Keratinocyte (primary cell): ENCODE results near the gene ACTR1B. TPM values are rescaled to one million over a fixed set of nuclear protein-coding genes. Genes with fewer than 3 reads are reported as not detected.

ENCODE experiments used
- DNase-seq: peaks from one replicate; pipeline ENCODE4 v3.0.0-alpha.2; 2011; ENCODE audit warnings: low read depth, missing footprints, low spot score
- FAIRE-seq: peaks from 2 replicates; lab custom pipeline; 2011; peaks lifted over from hg19 to GRCh38; lab: Jason Lieb, UNC
- H2AFZ ChIP-seq: 2 replicates; pipeline ENCODE4 v1.6.0; 2012; ENCODE audit warnings: low read length, control low read depth, inconsistent platforms; ENCODE audit not compliant: control insufficient read depth
- H3K27ac ChIP-seq: 2 replicates; pipeline ENCODE4 v1.5.1; 2011; ENCODE audit warnings: low read length; ENCODE audit not compliant: control insufficient read depth, insufficient read depth
- H3K27me3 ChIP-seq: 3 replicates; pipeline ENCODE4 v1.6.0; 2011; ENCODE audit warnings: low read length; ENCODE audit not compliant: control insufficient read depth, insufficient read depth; ENCODE audit errors: extremely low read depth
- H3K36me3 ChIP-seq, 2 experiments: 2 replicates in 1 of 2; 3 replicates in 1 of 2; pipeline ENCODE4 v1.5.1; 2011; ENCODE audit warnings: low read length in 2 of 2, mild to moderate bottlenecking in 1 of 2; ENCODE audit not compliant: control insufficient read depth in 2 of 2, insufficient read depth in 2 of 2; ENCODE audit errors: extremely low read depth in 1 of 2
- H3K4me1 ChIP-seq: 3 replicates; pipeline ENCODE4 v1.5.1; 2011; ENCODE audit warnings: low read length; ENCODE audit not compliant: control insufficient read depth, insufficient read depth; ENCODE audit errors: extremely low read depth
- H3K4me2 ChIP-seq: 3 replicates; pipeline ENCODE4 v1.6.0; 2011; ENCODE audit warnings: low read depth, low read length; ENCODE audit not compliant: control insufficient read depth, insufficient read depth; ENCODE audit errors: extremely low read depth
- H3K4me3 ChIP-seq, 3 experiments: fragments of 200-600 bp in 1 of 3; sonication (generic) in 1 of 3; 2 replicates in 2 of 3; 3 replicates in 1 of 3; pipeline ENCODE4 v1.5.1; 2011 to 2016; ENCODE audit warnings: low read length in 3 of 3, mild to moderate bottlenecking in 3 of 3, control low read depth in 2 of 3, inconsistent platforms in 1 of 3, low read depth in 1 of 3, mixed read lengths in 1 of 3, mixed run types in 1 of 3, moderate library complexity in 1 of 3; ENCODE audit not compliant: control insufficient read depth in 2 of 3, insufficient read depth in 2 of 3; ENCODE audit errors: extremely low read depth in 1 of 3
- H3K79me2 ChIP-seq: 2 replicates; pipeline ENCODE4 v1.6.0; 2012; ENCODE audit warnings: low read length; ENCODE audit not compliant: control insufficient read depth, insufficient read depth
- H3K9ac ChIP-seq: 3 replicates; pipeline ENCODE4 v1.6.0; 2011; ENCODE audit warnings: low read length; ENCODE audit not compliant: control insufficient read depth, insufficient read depth; ENCODE audit errors: extremely low read depth
- H3K9me1 ChIP-seq: 3 replicates; pipeline ENCODE4 v1.6.0; 2011; ENCODE audit warnings: low read length; ENCODE audit not compliant: control insufficient read depth, insufficient read depth; ENCODE audit errors: extremely low read depth
- H3K9me3 ChIP-seq: 2 replicates; pipeline ENCODE4 v1.5.1; 2012; ENCODE audit warnings: low read depth, low read length; ENCODE audit not compliant: control insufficient read depth
- H4K20me1 ChIP-seq: 3 replicates; pipeline ENCODE4 v1.6.0; 2011; ENCODE audit warnings: low read length; ENCODE audit not compliant: control insufficient read depth, insufficient read depth; ENCODE audit errors: extremely low read depth
- EZH2 ChIP-seq: IDR thresholded peaks from one replicate; pipeline ENCODE4 v1.6.1; 2012; ENCODE audit warnings: inconsistent platforms, mild to moderate bottlenecking, low read length, moderate library complexity
- dilution Hi-C: fragments of 300-500 bp; cut with MboI; formaldehyde crosslinking; loops from one replicate; pipeline ENCODE4 v1.7.0; 2020; ENCODE audit warnings: low sequenced_read_pairs; ENCODE audit not compliant: extremely low pct_ligation_motif_present
- polyA plus RNA-seq, 5 experiments: library from polyadenylated mRNA; depleted of rRNA in 3 of 5; stranded (reverse) in 3 of 5; stranded (forward) in 1 of 5; unstranded in 1 of 5; fragments of >200 nt; gene quantifications; 1 replicate in 1 of 5; 2 replicates in 3 of 5; 3 replicates in 1 of 5; pipeline versions ENCODE4 v1.2.1 to v1.2.3, GENCODE V29; 2011 to 2012; ENCODE audit warnings: missing spikeins in 2 of 5, low read depth in 1 of 5, low replicate concordance in 1 of 5
- TF ChIP-seq, protein P1 (sequence below), 3 experiments: IDR thresholded peaks in 1 of 3; conservative IDR thresholded peaks in 1 of 3; optimal IDR thresholded peaks in 1 of 3; 2 replicates in 2 of 3; 3 replicates in 1 of 3; pipeline versions ENCODE3 to v1.5.1; 2011; ENCODE audit warnings: low read length in 3 of 3, mild to moderate bottlenecking in 3 of 3, moderate library complexity in 2 of 3, control low read depth in 1 of 3, inconsistent platforms in 1 of 3; ENCODE audit not compliant: insufficient read depth in 2 of 3; ENCODE audit errors: extremely low read depth in 1 of 3

ACTR1B gene
- polyA plus RNA-seq, 1 donor (not counting 4 experiments of a cell fraction or from before 2014, with no cell fraction given) = 20.6 TPM

DNA sequence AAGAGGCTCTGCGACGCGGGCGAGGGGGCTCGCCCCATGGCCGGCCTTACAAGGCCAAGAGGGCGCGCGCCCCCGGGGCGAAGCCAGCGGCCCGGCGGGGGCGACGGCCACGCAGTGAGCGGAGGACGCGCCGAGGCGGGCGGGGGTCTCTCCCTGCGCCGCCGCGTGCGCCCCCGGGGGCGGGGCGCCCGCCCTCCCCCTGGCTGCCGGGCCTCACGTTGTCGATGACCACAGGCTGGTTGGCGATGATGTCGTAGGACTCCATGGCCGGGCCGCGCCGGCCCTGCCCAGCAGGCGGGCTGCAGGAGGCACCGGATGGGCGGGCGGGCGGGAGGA is 250 bp downstream of the ACTR1B start:
- Histone ChIP-seq H3K79me2 (peaks cover 26% of the 10 kb centered on the region), H2AFZ (peak overlapping the region; percentile 30), H3K9me3 (no peaks in the 10 kb centered on the region), H3K27ac (peak overlapping the region; percentile 89), H3K9ac (peak overlapping the region; percentile 83), H3K4me2 (peak overlapping the region; percentile 74), H3K36me3 (peaks cover 6 to 9% of the 10 kb centered on the region in 2 experiments), H4K20me1 (no peaks in the 10 kb centered on the region), H3K9me1 (no peaks in the 10 kb centered on the region), H3K4me1 (peaks cover 9% of the 10 kb centered on the region), H3K27me3 (no peaks in the 10 kb centered on the region), H3K4me3 (peak overlapping the region; percentile 65 to 87 (median 82))
- DNase-seq (no peak), FAIRE-seq (no peak)
- dilution Hi-C loops = no loop called here
- TF ChIP-seq, protein P1, sequence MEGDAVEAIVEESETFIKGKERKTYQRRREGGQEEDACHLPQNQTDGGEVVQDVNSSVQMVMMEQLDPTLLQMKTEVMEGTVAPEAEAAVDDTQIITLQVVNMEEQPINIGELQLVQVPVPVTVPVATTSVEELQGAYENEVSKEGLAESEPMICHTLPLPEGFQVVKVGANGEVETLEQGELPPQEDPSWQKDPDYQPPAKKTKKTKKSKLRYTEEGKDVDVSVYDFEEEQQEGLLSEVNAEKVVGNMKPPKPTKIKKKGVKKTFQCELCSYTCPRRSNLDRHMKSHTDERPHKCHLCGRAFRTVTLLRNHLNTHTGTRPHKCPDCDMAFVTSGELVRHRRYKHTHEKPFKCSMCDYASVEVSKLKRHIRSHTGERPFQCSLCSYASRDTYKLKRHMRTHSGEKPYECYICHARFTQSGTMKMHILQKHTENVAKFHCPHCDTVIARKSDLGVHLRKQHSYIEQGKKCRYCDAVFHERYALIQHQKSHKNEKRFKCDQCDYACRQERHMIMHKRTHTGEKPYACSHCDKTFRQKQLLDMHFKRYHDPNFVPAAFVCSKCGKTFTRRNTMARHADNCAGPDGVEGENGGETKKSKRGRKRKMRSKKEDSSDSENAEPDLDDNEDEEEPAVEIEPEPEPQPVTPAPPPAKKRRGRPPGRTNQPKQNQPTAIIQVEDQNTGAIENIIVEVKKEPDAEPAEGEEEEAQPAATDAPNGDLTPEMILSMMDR (optimal IDR thresholded peaks at IDR 0.05 in 1 of 3, IDR thresholded peaks at IDR 0.05 in 1 of 3, conservative IDR thresholded peaks at IDR 0.05 in 1 of 3; ENCODE audit: extremely low read depth in 1 of 3, insufficient read depth in 2 of 3, low read length in 3 of 3) = no peak
- TF ChIP-seq EZH2 = no peak

DNA sequence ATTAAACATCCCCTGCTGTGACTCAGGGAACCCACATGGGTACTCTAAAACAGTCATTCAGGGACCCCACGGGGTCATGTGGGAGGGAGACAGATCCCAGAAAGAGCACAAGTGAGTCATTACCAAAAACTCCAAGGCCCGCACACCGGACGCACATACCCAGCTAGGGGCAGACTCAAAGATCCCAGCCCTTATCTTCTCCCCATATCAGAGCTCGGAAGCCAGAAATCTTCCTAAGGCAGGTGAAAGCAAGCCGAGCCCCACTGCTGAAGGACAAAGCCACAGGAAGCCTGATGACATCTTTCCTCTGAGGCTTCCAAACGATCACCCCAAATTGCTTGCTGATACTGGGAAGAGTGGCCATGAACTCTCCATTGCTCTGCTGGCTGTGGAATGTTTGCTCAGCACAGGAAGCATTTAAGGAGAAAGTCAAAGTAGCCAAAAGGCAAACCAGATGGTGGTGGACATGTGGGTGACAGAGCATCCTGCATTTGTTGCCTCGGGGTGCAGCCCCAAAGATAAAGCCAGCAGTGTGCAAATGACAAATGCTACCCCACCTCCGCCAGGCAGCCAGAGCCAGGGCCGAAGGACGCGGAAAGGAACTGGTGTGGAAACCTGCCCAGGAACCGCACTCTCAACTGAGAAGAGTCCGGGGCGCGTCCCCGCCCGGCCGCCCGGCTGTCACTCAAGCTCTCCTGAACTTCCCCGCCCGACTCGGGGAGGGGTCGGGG is 784 bp downstream of the ACTR1B start:
- Histone ChIP-seq H3K4me2 (peak overlapping the region; percentile 74), H3K9me3 (no peaks in the 10 kb centered on the region), H3K4me3 (peak overlapping the region; percentile 65 to 87 (median 82)), H2AFZ (peak overlapping the region; percentile 30), H3K36me3 (peaks cover 11 to 14% of the 10 kb centered on the region in 2 experiments), H3K9me1 (no peaks in the 10 kb centered on the region), H4K20me1 (no peaks in the 10 kb centered on the region), H3K27me3 (no peaks in the 10 kb centered on the region), H3K9ac (peak overlapping the region; percentile 83), H3K27ac (peak overlapping the region; percentile 89), H3K4me1 (peaks cover 9% of the 10 kb centered on the region), H3K79me2 (peaks cover 26% of the 10 kb centered on the region)
- no peak for TF ChIP-seq EZH2
- TF ChIP-seq, protein P1 (optimal IDR thresholded peaks at IDR 0.05 in 1 of 3, IDR thresholded peaks at IDR 0.05 in 1 of 3, conservative IDR thresholded peaks at IDR 0.05 in 1 of 3; ENCODE audit: extremely low read depth in 1 of 3, insufficient read depth in 2 of 3, low read length in 3 of 3) = no peak
- DNase-seq (no peak), FAIRE-seq (peak; percentile 49)
- dilution Hi-C loops = no loop called here
